Measurements from ENCODE around the gene PACRG. TPM values are rescaled to one million over a fixed set of nuclear protein-coding genes. Genes with fewer than 3 reads are reported as not detected.

The PACRG gene
- total and polyA plus RNA-seq, 2 of the 8 experiments (the other 6 are each of a cell fraction or from before 2014, with no cell fraction given): 0.44 to 0.54 TPM

DNA sequence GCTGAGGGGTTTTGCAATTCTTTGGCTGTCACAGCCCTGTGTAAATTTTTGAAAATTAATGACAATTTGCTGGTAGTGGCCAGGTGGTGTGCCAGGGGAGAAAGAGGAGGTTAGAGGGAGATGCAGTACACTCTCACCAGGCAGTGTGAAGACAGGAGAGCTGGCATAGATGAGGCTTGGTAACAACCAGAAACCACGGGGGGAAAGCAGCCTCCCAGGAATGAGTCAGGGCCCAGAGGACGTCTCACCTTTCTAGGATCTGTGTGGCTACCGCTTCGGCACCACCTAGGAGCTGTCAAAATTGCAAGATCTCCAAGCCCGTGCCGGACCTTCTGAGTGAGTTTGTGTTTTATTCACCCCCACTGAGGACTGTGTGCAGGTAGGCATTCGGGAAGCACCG is 171.4 kb downstream of the PACRG start:
- no peak overlapping the region for H3K4me2 ChIP-seq (ENCODE audit: insufficient read depth in 1 of 2, low read depth in 2 of 2, low read length in 2 of 2)
- no peak for DNase-seq (ENCODE audit: low read depth in 1 of 2, low spot score in 2 of 2)
- H4K5ac ChIP-seq (ENCODE audit: insufficient read length, low read depth, low read length): no peak overlapping the region
- H2BK5ac ChIP-seq (ENCODE audit: low read depth, low read length): no peak overlapping the region
- H3K36me3 ChIP-seq (ENCODE audit: control insufficient read depth in 2 of 4, insufficient read depth in 4 of 4, low read length in 3 of 4): no peaks in the 10 kb centered on the region
- H3K27ac ChIP-seq (ENCODE audit: low read depth, low read length): no peak overlapping the region
- no peak overlapping the region for H3K4ac ChIP-seq (replicated peaks; ENCODE audit: insufficient read length, low read depth, low read length)
- H3K79me1 ChIP-seq (ENCODE audit: low read depth, low read length): no peaks in the 10 kb centered on the region
- no peak overlapping the region for H3K9ac ChIP-seq (replicated peaks in 1 of 4; ENCODE audit: extremely low read depth in 1 of 4, low read depth in 3 of 4, low read length in 3 of 4)
- H2BK15ac ChIP-seq (ENCODE audit: low read length): no peak overlapping the region
- ChIA-PET CTCF (ENCODE audit: partially characterized antibody) (interaction anchor here (1.0 to 3.5 kb wide), 2 partner anchors 8 to 17 kb away, joined by 4 to 10 read pairs; no protein-coding TSS in a partner anchor), POLR2A (ENCODE audit: partially characterized antibody) (no interaction called here)
- no peak overlapping the region for H4K8ac ChIP-seq (ENCODE audit: extremely low read depth, insufficient read depth, low read length)
- H2AFZ ChIP-seq (ENCODE audit: low read length): peak overlapping the region; percentile 46; the same call in 1 of the 2 replicates
- no peak overlapping the region for H3K23ac ChIP-seq (ENCODE audit: insufficient read length)
- H2BK120ac ChIP-seq (replicated peaks; ENCODE audit: low read depth, low read length): no peak overlapping the region
- no peak overlapping the region for H3K56ac ChIP-seq (replicated peaks; ENCODE audit: insufficient read length, low read depth, low read length)
- TF ChIP-seq EP300 (IDR thresholded peaks at IDR 0.05; ENCODE audit: borderline replicate concordance in 1 of 2, low read depth in 2 of 2, low read length in 2 of 2): no peak
- no peak for TF ChIP-seq TAF7 (optimal IDR thresholded peaks at IDR 0.05; ENCODE audit: borderline replicate concordance, low read depth, low read length)
- no peak for TF ChIP-seq POLR2A (IDR thresholded peaks at IDR 0.05; ENCODE audit: control extremely low read depth in 1 of 2, low read depth in 2 of 2, low read length in 2 of 2)
- TF ChIP-seq PHF8 (conservative IDR thresholded peaks at IDR 0.05; ENCODE audit: low read depth, low read length): no peak
- no peak for TF ChIP-seq GTF2F1 (IDR thresholded peaks at IDR 0.05; ENCODE audit: borderline replicate concordance, low read depth, low read length)
- TF ChIP-seq, protein P1, sequence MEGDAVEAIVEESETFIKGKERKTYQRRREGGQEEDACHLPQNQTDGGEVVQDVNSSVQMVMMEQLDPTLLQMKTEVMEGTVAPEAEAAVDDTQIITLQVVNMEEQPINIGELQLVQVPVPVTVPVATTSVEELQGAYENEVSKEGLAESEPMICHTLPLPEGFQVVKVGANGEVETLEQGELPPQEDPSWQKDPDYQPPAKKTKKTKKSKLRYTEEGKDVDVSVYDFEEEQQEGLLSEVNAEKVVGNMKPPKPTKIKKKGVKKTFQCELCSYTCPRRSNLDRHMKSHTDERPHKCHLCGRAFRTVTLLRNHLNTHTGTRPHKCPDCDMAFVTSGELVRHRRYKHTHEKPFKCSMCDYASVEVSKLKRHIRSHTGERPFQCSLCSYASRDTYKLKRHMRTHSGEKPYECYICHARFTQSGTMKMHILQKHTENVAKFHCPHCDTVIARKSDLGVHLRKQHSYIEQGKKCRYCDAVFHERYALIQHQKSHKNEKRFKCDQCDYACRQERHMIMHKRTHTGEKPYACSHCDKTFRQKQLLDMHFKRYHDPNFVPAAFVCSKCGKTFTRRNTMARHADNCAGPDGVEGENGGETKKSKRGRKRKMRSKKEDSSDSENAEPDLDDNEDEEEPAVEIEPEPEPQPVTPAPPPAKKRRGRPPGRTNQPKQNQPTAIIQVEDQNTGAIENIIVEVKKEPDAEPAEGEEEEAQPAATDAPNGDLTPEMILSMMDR (IDR thresholded peaks at IDR 0.05; ENCODE audit: control extremely low read depth in 1 of 3, insufficient read depth in 1 of 3, low read depth in 1 of 3, low read length in 3 of 3): no peak
- no peak for TF ChIP-seq CHD1 (IDR thresholded peaks at IDR 0.05; ENCODE audit: low read depth, low read length)
- no peak for FAIRE-seq
- H3K79me2 ChIP-seq (ENCODE audit: control insufficient read depth in 1 of 2, insufficient read depth in 2 of 2, low read length in 2 of 2): no peaks in the 10 kb centered on the region
- H3K4me3 ChIP-seq (ENCODE audit: extremely low read depth in 1 of 4, insufficient read depth in 2 of 4, low read depth in 3 of 4, low read length in 4 of 4): no peak overlapping the region
- H3K27me3 ChIP-seq (replicated peaks in 1 of 4; ENCODE audit: control insufficient read depth in 3 of 4, extremely low read depth in 1 of 4, insufficient read depth in 3 of 4, low read length in 3 of 4): no peaks in the 10 kb centered on the region
- H2BK20ac ChIP-seq (ENCODE audit: low read length): no peak overlapping the region
- H4K91ac ChIP-seq (replicated peaks; ENCODE audit: insufficient read length, low read length): no peak overlapping the region
- no peaks in the 10 kb centered on the region for H4K20me1 ChIP-seq (replicated peaks in 1 of 2; ENCODE audit: control insufficient read depth in 1 of 2, insufficient read depth in 2 of 2, low read length in 2 of 2)
- no peak overlapping the region for H3K14ac ChIP-seq (ENCODE audit: insufficient read length)
- no peak overlapping the region for H3K18ac ChIP-seq (ENCODE audit: extremely low read depth, low read length)
- no peak overlapping the region for H2BK12ac ChIP-seq (ENCODE audit: low read depth, low read length)
- no peaks in the 10 kb centered on the region for H3K23me2 ChIP-seq (ENCODE audit: low read depth, low read length)
- WGBS, 2 experiments (ENCODE audit: extremely low coverage in 1 of 2, insufficient coverage in 1 of 2, insufficient read length in 1 of 2, insufficient replicate concordance in 2 of 2, low coverage in 1 of 2, low lambda C conversion rate in 2 of 2, missing lambda C conversion rate in 1 of 2): 90% methylated on average over 8 of the region's 8 CpGs; no CpG with 5 or more reads in 1 of the 2 experiments
- H3K4me1 ChIP-seq (replicated peaks in 1 of 4; ENCODE audit: control insufficient read depth in 3 of 4, insufficient read depth in 4 of 4, low read length in 3 of 4): no peaks in the 10 kb centered on the region
- H2AK5ac ChIP-seq (ENCODE audit: low read depth, low read length): no peak overlapping the region
- no peaks in the 10 kb centered on the region for H3K9me3 ChIP-seq (ENCODE audit: insufficient read depth in 2 of 2, low read depth in 1 of 2, low read length in 1 of 2)
